H1 (cell line): ENCODE results near the gene PDIA3. TPM values are rescaled to one million over a fixed set of nuclear protein-coding genes. Genes with fewer than 3 reads are reported as not detected.

Experiments
- CTCF ChIA-PET: fragments of 300-600 bp; sonication (Branson Sonifier 250); formaldehyde crosslinking; loops from one replicate; lab custom pipeline; 2021; ENCODE audit not compliant: partially characterized antibody; lab: Charles Lee
- POLR2A ChIA-PET: fragments of 300-600 bp; sonication (Branson Sonifier 250); formaldehyde crosslinking; loops from one replicate; lab custom pipeline; 2021; ENCODE audit warnings: inconsistent platforms; ENCODE audit not compliant: partially characterized antibody; lab: Charles Lee
- DNase-seq, 2 experiments: peaks; one replicate each; pipeline versions ENCODE4 v3.0.0 to v3.0.0-alpha.2; 2010 to 2022; ENCODE audit warnings: low spot score in 2 of 2, low read depth in 1 of 2, mixed read lengths in 1 of 2
- FAIRE-seq: peaks from 2 replicates; lab custom pipeline; 2011; peaks lifted over from hg19 to GRCh38; lab: Jason Lieb, UNC
- H2AFZ ChIP-seq: 2 replicates; pipeline ENCODE4 v1.8.1; 2012; ENCODE audit warnings: low read length, inconsistent platforms
- H2AK5ac ChIP-seq: 2 replicates; pipeline ENCODE4 v1.6.1; 2013; ENCODE audit warnings: low read depth, low read length
- H2BK120ac ChIP-seq: replicated peaks from 2 replicates; pipeline ENCODE3; 2013; ENCODE audit warnings: low read depth, low read length, inconsistent platforms
- H2BK12ac ChIP-seq: 2 replicates; pipeline ENCODE4 v1.6.1; 2013; ENCODE audit warnings: low read depth, low read length
- H2BK15ac ChIP-seq: 2 replicates; pipeline ENCODE4 v1.6.1; 2013; ENCODE audit warnings: low read length
- H2BK20ac ChIP-seq: 2 replicates; pipeline ENCODE4 v1.6.1; 2013; ENCODE audit warnings: low read length
- H2BK5ac ChIP-seq: 2 replicates; pipeline ENCODE4 v1.6.1; 2013; ENCODE audit warnings: low read depth, low read length
- H3K14ac ChIP-seq: 2 replicates; pipeline ENCODE4 v1.6.1; 2013; ENCODE audit warnings: inconsistent platforms; ENCODE audit not compliant: insufficient read length
- H3K18ac ChIP-seq: 2 replicates; pipeline ENCODE4 v1.6.1; 2013; ENCODE audit warnings: low read length; ENCODE audit errors: extremely low read depth
- H3K23ac ChIP-seq: 2 replicates; pipeline ENCODE4 v1.6.1; 2013; ENCODE audit warnings: inconsistent platforms; ENCODE audit not compliant: insufficient read length
- H3K23me2 ChIP-seq: 2 replicates; pipeline ENCODE4 v1.6.1; 2013; ENCODE audit warnings: low read depth, low read length
- H3K27ac ChIP-seq: 2 replicates; pipeline ENCODE4 v1.6.1; 2011; ENCODE audit warnings: low read depth, low read length, inconsistent platforms
- H3K27me3 ChIP-seq, 4 experiments: replicated peaks in 1 of 4; 1 replicate in 1 of 4; 2 replicates in 3 of 4; pipeline versions ENCODE4 v1.6.1 to v1.8.1; 2011 to 2013; ENCODE audit warnings: low read length in 3 of 4, mild to moderate bottlenecking in 3 of 4, inconsistent platforms in 2 of 4, mixed read lengths in 2 of 4, moderate library complexity in 1 of 4; ENCODE audit not compliant: control insufficient read depth in 3 of 4, insufficient read depth in 3 of 4; ENCODE audit errors: extremely low read depth in 1 of 4
- H3K36me3 ChIP-seq, 4 experiments: 2 replicates each; pipeline versions ENCODE4 v1.6.1 to v1.8.1; 2011 to 2013; ENCODE audit warnings: mild to moderate bottlenecking in 4 of 4, low read length in 3 of 4, moderate library complexity in 2 of 4, control low read depth in 1 of 4, inconsistent platforms in 1 of 4; ENCODE audit not compliant: insufficient read depth in 4 of 4, control insufficient read depth in 2 of 4
- H3K4ac ChIP-seq: replicated peaks from 2 replicates; pipeline ENCODE3; 2013; ENCODE audit warnings: low read length, low read depth, mixed read lengths, inconsistent platforms; ENCODE audit not compliant: insufficient read length
- H3K4me1 ChIP-seq, 4 experiments: replicated peaks in 1 of 4; 1 replicate in 1 of 4; 2 replicates in 3 of 4; pipeline versions ENCODE4 v1.6.1 to v1.8.1; 2011 to 2013; ENCODE audit warnings: low read length in 3 of 4, inconsistent platforms in 2 of 4, mixed read lengths in 1 of 4; ENCODE audit not compliant: insufficient read depth in 4 of 4, control insufficient read depth in 3 of 4
- H3K4me2 ChIP-seq, 2 experiments: 2 replicates each; pipeline versions ENCODE4 v1.6.1 to v1.8.1; 2011 to 2013; ENCODE audit warnings: low read depth in 2 of 2, low read length in 2 of 2, control low read depth in 1 of 2, inconsistent platforms in 1 of 2, mild to moderate bottlenecking in 1 of 2; ENCODE audit not compliant: insufficient read depth in 1 of 2
- H3K4me3 ChIP-seq, 4 experiments: fragments of 200-600, 300-600 bp in 1 of 4; sonication (generic), shearing (Covaris generic), sonication (Bioruptor Twin) in 1 of 4; 2 replicates each; pipeline versions ENCODE4 v1.5.1 to v1.8.1; 2011 to 2016; ENCODE audit warnings: low read length in 4 of 4, low read depth in 3 of 4, control low read depth in 2 of 4, inconsistent platforms in 2 of 4, mild to moderate bottlenecking in 2 of 4, mixed read lengths in 1 of 4, moderate library complexity in 1 of 4; ENCODE audit not compliant: insufficient read depth in 2 of 4; ENCODE audit errors: extremely low read depth in 1 of 4
- H3K56ac ChIP-seq: replicated peaks from 2 replicates; pipeline ENCODE3; 2013; ENCODE audit warnings: low read depth, mild to moderate bottlenecking, mixed read lengths, low read length, inconsistent platforms; ENCODE audit not compliant: insufficient read length
- H3K79me1 ChIP-seq: 2 replicates; pipeline ENCODE4 v1.6.1; 2013; ENCODE audit warnings: low read depth, low read length, control low read depth
- H3K79me2 ChIP-seq, 2 experiments: 2 replicates each; pipeline versions ENCODE4 v1.6.1 to v1.8.1; 2012 to 2013; ENCODE audit warnings: low read length in 2 of 2, mild to moderate bottlenecking in 2 of 2, inconsistent platforms in 1 of 2; ENCODE audit not compliant: insufficient read depth in 2 of 2, control insufficient read depth in 1 of 2
- H3K9ac ChIP-seq, 4 experiments: replicated peaks in 1 of 4; 1 replicate in 1 of 4; 2 replicates in 3 of 4; pipeline versions ENCODE4 v1.6.1 to v1.8.1; 2011 to 2013; ENCODE audit warnings: low read depth in 3 of 4, low read length in 3 of 4, control low read depth in 2 of 4, mild to moderate bottlenecking in 2 of 4, moderate library complexity in 2 of 4, inconsistent platforms in 1 of 4; ENCODE audit errors: extremely low read depth in 1 of 4
- H3K9me3 ChIP-seq, 2 experiments: 2 replicates each; pipeline versions ENCODE4 v1.6.1 to v1.8.1; 2012 to 2013; ENCODE audit warnings: mild to moderate bottlenecking in 2 of 2, moderate library complexity in 2 of 2, control low read depth in 1 of 2, inconsistent platforms in 1 of 2, low read depth in 1 of 2, low read length in 1 of 2, mixed read lengths in 1 of 2; ENCODE audit not compliant: insufficient read depth in 2 of 2
- H4K20me1 ChIP-seq, 2 experiments: replicated peaks in 1 of 2; 2 replicates each; pipeline versions ENCODE3 to v1.8.1; 2011 to 2013; ENCODE audit warnings: inconsistent platforms in 2 of 2, low read length in 2 of 2, mild to moderate bottlenecking in 1 of 2; ENCODE audit not compliant: insufficient read depth in 2 of 2, control insufficient read depth in 1 of 2
- H4K5ac ChIP-seq: 2 replicates; pipeline ENCODE4 v1.6.1; 2013; ENCODE audit warnings: low read length, low read depth, mixed read lengths, inconsistent platforms; ENCODE audit not compliant: insufficient read length
- H4K8ac ChIP-seq: 2 replicates; pipeline ENCODE4 v1.8.0; 2013; ENCODE audit warnings: mild to moderate bottlenecking, moderate library complexity, low read length, inconsistent platforms; ENCODE audit not compliant: insufficient read depth; ENCODE audit errors: extremely low read depth
- H4K91ac ChIP-seq: replicated peaks from 2 replicates; pipeline ENCODE3; 2013; ENCODE audit warnings: low read length, mixed read lengths, inconsistent platforms; ENCODE audit not compliant: insufficient read length
- HDAC2 ChIP-seq, 2 experiments: fragments of 300-600 bp in 1 of 2; sonication (generic) in 1 of 2; IDR thresholded peaks; 2 replicates each; pipeline ENCODE4 v1.6.1; 2011 to 2012; ENCODE audit warnings: low read depth in 2 of 2, low read length in 2 of 2, mild to moderate bottlenecking in 2 of 2, moderate library complexity in 2 of 2, borderline replicate concordance in 1 of 2, inconsistent platforms in 1 of 2
- POLR2A ChIP-seq, 2 experiments: IDR thresholded peaks; 1 replicate in 1 of 2; 2 replicates in 1 of 2; pipeline ENCODE4 v1.6.1; 2011; ENCODE audit warnings: low read depth in 2 of 2, low read length in 2 of 2, mild to moderate bottlenecking in 2 of 2; ENCODE audit errors: control extremely low read depth in 1 of 2
- WGBS, 2 experiments: shearing (Covaris generic) in 1 of 2; methylation state at CpG; one replicate each; pipeline versions ENCODE4 v1.1.6 to v1.1.7; 2013 to 2015; ENCODE audit warnings: low lambda C conversion rate in 2 of 2, mixed read lengths in 2 of 2, inconsistent platforms in 1 of 2, low coverage in 1 of 2, missing lambda C conversion rate in 1 of 2; ENCODE audit not compliant: insufficient replicate concordance in 2 of 2, insufficient coverage in 1 of 2, insufficient read length in 1 of 2; ENCODE audit errors: extremely low coverage in 1 of 2, missing lambda C conversion rate in 1 of 2; 5-methylcytosine and 5-hydroxymethylcytosine counted together
- polyA plus RNA-seq, 7 experiments: library from polyadenylated mRNA; depleted of rRNA in 3 of 7; stranded (reverse) in 5 of 7; unstranded in 2 of 7; fragments of >200 nt in 5 of 7; fragments of 200-250 nt in 2 of 7; gene quantifications; 1 replicate in 5 of 7; 2 replicates in 1 of 7; 4 replicates in 1 of 7; pipeline versions ENCODE4 v1.2.1 to v1.2.3, GENCODE V29; 2011 to 2013; ENCODE audit warnings: missing spikeins in 2 of 7, mixed read lengths in 2 of 7
- total RNA-seq: library from RNA; stranded (reverse); fragmentation: NEBNext Ultra II Directional; extraction: Animal tissue kit (Norgen Biotek cat#: 25700); gene quantifications from 2 replicates; pipeline ENCODE4 v1.2.1, GENCODE V29; 2021

The PDIA3 gene
- total and polyA plus RNA-seq, 2 of the 8 experiments (the other 6 are each of a cell fraction or from before 2014, with no cell fraction given): 90.4 to 655 TPM

- Histone ChIP-seq H2BK12ac (no peak overlapping the region), H3K4me2 (no peak overlapping the region)
- POLR2A ChIA-PET: interaction anchor here (1.6 kb wide), 1 partner anchor 20 kb away, joined by 3 read pairs; no protein-coding TSS in a partner anchor
Measured at GRCh38 chr15:43751885-43752284, 5.6 kb downstream of the PDIA3 start.

More at GRCh38 chr15:43751885-43752284, 5.6 kb downstream of the PDIA3 start:
- Histone ChIP-seq H2BK15ac (no peak overlapping the region), H3K9me3 (no peaks in the 10 kb centered on the region), H3K79me1 (no peaks in the 10 kb centered on the region; the same call in 1 of the 2 replicates), H2AFZ (no peak overlapping the region), H3K79me2 (peaks cover 9 to 86% of the 10 kb centered on the region in 2 experiments), H3K23me2 (no peaks in the 10 kb centered on the region; the same call in 1 of the 2 replicates), H3K4me1 (peaks cover 0 to 2% (median under 1%) of the 10 kb centered on the region in 4 experiments; a peak in 2 of 7 replicates), H3K4ac (no peak overlapping the region), H2BK5ac (no peak overlapping the region), H3K36me3 (peaks cover 11 to 55% (median 30%) of the 10 kb centered on the region in 4 experiments), H3K27me3 (no peaks in the 10 kb centered on the region), H4K8ac (no peak overlapping the region), H3K23ac (no peak overlapping the region), H3K4me3 (no peak overlapping the region), H3K18ac (no peak overlapping the region), H3K9ac (no peak overlapping the region), H3K27ac (no peak overlapping the region), H3K14ac (no peak overlapping the region), H4K91ac (no peak overlapping the region), H2BK120ac (no peak overlapping the region), H4K20me1 (peaks cover 22 to 23% of the 10 kb centered on the region in 2 experiments), H4K5ac (no peak overlapping the region), H2BK20ac (no peak overlapping the region), H2AK5ac (no peak overlapping the region), H3K56ac (no peak overlapping the region)
- CTCF ChIA-PET: no interaction called here
- DNase-seq: no peak
- 0 out of 3 replicates have a peak, but pooled peaks of 1 of the 2 experiments have one; percentile 30 for TF ChIP-seq POLR2A (IDR thresholded peaks at IDR 0.05; ENCODE audit: control extremely low read depth in 1 of 2, low read depth in 2 of 2, low read length in 2 of 2)
- no peak for TF ChIP-seq HDAC2 (IDR thresholded peaks at IDR 0.05; ENCODE audit: borderline replicate concordance in 1 of 2, low read depth in 2 of 2, low read length in 2 of 2)
- FAIRE-seq: no peak
- WGBS, 2 experiments: 94% methylated on average over 6 of the region's 6 CpGs; no CpG with 5 or more reads in 1 of the 2 experiments
